GM23248 (cell line): ENCODE results near the gene TRIM62. TPM values are rescaled to one million over a fixed set of nuclear protein-coding genes. Genes with fewer than 3 reads are reported as not detected.
"Not testable (repeated sequence)": the region's sequence is repeated elsewhere in the genome, so short reads cannot be mapped to it uniquely, and the experiment has no call there.

Experiments used
- DNase-seq: peaks from one replicate; pipeline ENCODE4 v3.0.0-alpha.2; 2015
- H2AFZ ChIP-seq: fragments of 200-600 bp; sonication (generic); 2 replicates; pipeline ENCODE4 v1.6.1; 2016; ENCODE audit warnings: antibody characterized with exemption
- H3F3A ChIP-seq: fragments of 200-600 bp; sonication (generic); 2 replicates; pipeline ENCODE4 v1.6.1; 2016; ENCODE audit warnings: mild to moderate bottlenecking, antibody characterized with exemption, mixed run types; ENCODE audit not compliant: insufficient read depth
- H3K27ac ChIP-seq: fragments of 200-600 bp; sonication (generic); 2 replicates; pipeline ENCODE4 v1.5.1; 2016; ENCODE audit warnings: mild to moderate bottlenecking
- H3K27me3 ChIP-seq: fragments of 200-600 bp; sonication (generic); replicated peaks from 2 replicates; pipeline ENCODE4 v1.6.1; 2016; ENCODE audit warnings: mild to moderate bottlenecking; ENCODE audit not compliant: insufficient read depth
- H3K36me3 ChIP-seq: fragments of 200-600 bp; sonication (generic); 2 replicates; pipeline ENCODE4 v1.6.1; 2016; ENCODE audit warnings: low read depth, mild to moderate bottlenecking
- H3K4me1 ChIP-seq: fragments of 200-600 bp; sonication (generic); 2 replicates; pipeline ENCODE4 v1.6.1; 2016; ENCODE audit warnings: mild to moderate bottlenecking; ENCODE audit not compliant: insufficient read depth
- H3K4me2 ChIP-seq: fragments of 200-600 bp; sonication (generic); one replicate; pipeline ENCODE4 v1.6.1; 2016; ENCODE audit warnings: mild to moderate bottlenecking; ENCODE audit not compliant: unreplicated experiment
- H3K4me3 ChIP-seq: fragments of 200-600 bp; sonication (generic); 2 replicates; pipeline ENCODE4 v1.5.1; 2016; ENCODE audit warnings: mild to moderate bottlenecking
- H3K79me2 ChIP-seq: fragments of 200-600 bp; sonication (generic); 2 replicates; pipeline ENCODE4 v1.6.1; 2016; ENCODE audit warnings: mild to moderate bottlenecking; ENCODE audit not compliant: insufficient read depth
- H3K9ac ChIP-seq: fragments of 200-600 bp; sonication (generic); 2 replicates; pipeline ENCODE4 v1.6.1; 2016; ENCODE audit warnings: mild to moderate bottlenecking
- H3K9me2 ChIP-seq: fragments of 200-600 bp; sonication (generic); 2 replicates; pipeline ENCODE4 v1.6.1; 2016; ENCODE audit warnings: mixed run types, mild to moderate bottlenecking, moderate library complexity; ENCODE audit not compliant: insufficient read depth
- H3K9me3 ChIP-seq: fragments of 200-600 bp; sonication (generic); one replicate; pipeline ENCODE4 v1.6.1; 2017; ENCODE audit warnings: low read depth
- H4K20me1 ChIP-seq: fragments of 200-600 bp; sonication (generic); 2 replicates; pipeline ENCODE4 v1.6.0; 2016; ENCODE audit not compliant: insufficient read depth
- EZH2 ChIP-seq: fragments of 200-600 bp; sonication (generic); IDR thresholded peaks from 2 replicates; pipeline ENCODE4 v1.6.1; 2018; ENCODE audit warnings: antibody characterized with exemption, mild to moderate bottlenecking; ENCODE audit not compliant: insufficient read depth, poor library complexity, severe bottlenecking
- EZH2phosphoT487 ChIP-seq: fragments of 200-600 bp; sonication (generic); IDR thresholded peaks from 2 replicates; pipeline ENCODE4 v1.6.1; 2018; ENCODE audit warnings: antibody characterized with exemption, moderate library complexity, mild to moderate bottlenecking, low read depth; ENCODE audit not compliant: insufficient read depth
- WGBS, 2 experiments: methylation state at CpG; one replicate each; pipeline ENCODE4 v1.1.6; 2015 to 2017; ENCODE audit warnings: low lambda C conversion rate in 2 of 2, low coverage in 1 of 2; ENCODE audit errors: missing lambda C conversion rate in 2 of 2; 5-methylcytosine and 5-hydroxymethylcytosine counted together
- in situ Hi-C: fragments of 300-500 bp; cut with MboI; formaldehyde crosslinking; loops from 2 replicates; pipeline ENCODE4 v1.15.0; 2020
- polyA plus RNA-seq: library from polyadenylated mRNA; unstranded; fragments of >200 nt; fragmentation: Nextera tagmentation; extraction: Ambion mirVana; gene quantifications from 2 replicates; pipeline ENCODE4 v1.2.1, GENCODE V29; 2016
- total RNA-seq: library from RNA; depleted of rRNA; stranded (reverse); fragments of >200 nt; shearing (Covaris generic); gene quantifications from 2 replicates; pipeline ENCODE4 v1.2.3, GENCODE V29; 2014

The TRIM62 gene
- total and polyA plus RNA-seq, 2 experiments from 2014 or later, result 2.0 to 2.6 TPM

DNA sequence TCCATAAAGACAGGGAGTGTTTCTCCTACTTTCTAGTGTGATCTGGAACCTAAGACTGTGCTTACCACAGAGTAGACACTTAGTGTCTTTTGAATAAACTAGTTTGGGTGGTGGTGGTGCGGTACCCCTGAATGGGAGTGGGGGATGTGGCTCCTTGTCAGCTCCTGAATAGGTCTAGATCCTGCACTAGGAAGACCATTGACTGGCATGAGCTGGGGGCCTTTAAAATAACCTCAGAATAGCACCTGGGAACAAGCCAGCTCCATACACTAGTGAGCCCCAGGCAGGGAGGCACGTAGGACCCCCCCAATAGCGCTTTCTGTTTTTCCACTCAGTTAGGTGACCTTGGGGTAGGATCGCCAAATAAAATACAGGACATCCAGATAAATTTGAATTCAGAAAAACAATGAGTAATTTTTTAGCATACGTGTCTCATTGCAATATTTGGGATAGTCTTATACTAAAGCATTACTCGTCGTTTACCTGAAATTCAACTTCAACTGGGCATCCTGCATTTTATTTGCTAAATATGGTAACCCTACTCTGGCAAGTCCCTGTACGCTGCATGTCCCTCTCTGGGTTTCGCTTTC lies 55.3 kb downstream of the TRIM62 start:
- 18% methylated on average over 9 of the region's 9 CpGs for WGBS, 2 experiments
- Histone ChIP-seq H3K79me2 (peaks cover 14% of the 10 kb centered on the region; the same call in 1 of the 2 replicates), H3K9me3 (no peaks in the 10 kb centered on the region), H3K9ac (peak overlapping the region; percentile 97), H2AFZ (peak overlapping the region; percentile 97), H3K4me3 (peak overlapping the region; percentile 99), H3K36me3 (no peaks in the 10 kb centered on the region), H3K27me3 (no peaks in the 10 kb centered on the region), H3K4me1 (peaks cover 6% of the 10 kb centered on the region), H3K4me2 (peak overlapping the region; percentile 86), H3K9me2 (no peaks in the 10 kb centered on the region), H3K27ac (peak overlapping the region; percentile 86), H3F3A (peaks cover 10% of the 10 kb centered on the region), H4K20me1 (no peaks in the 10 kb centered on the region)
- in situ Hi-C loops, result no loop called here
- peak; percentile 8 for DNase-seq
- no peak for TF ChIP-seq EZH2phosphoT487
- no peak for TF ChIP-seq EZH2

GRCh38 chr1:33124647-33125046 lies 57.2 kb downstream of the TRIM62 start:
- DNase-seq, H4K20me1 ChIP-seq, H3K27me3 ChIP-seq, H3K9ac ChIP-seq, H3K27ac ChIP-seq, H3K4me3 ChIP-seq, H3K4me2 ChIP-seq, H2AFZ ChIP-seq, in situ Hi-C loops, H3K36me3 ChIP-seq, H3F3A ChIP-seq, H3K9me2 ChIP-seq, H3K4me1 ChIP-seq, H3K9me3 ChIP-seq: not testable (repeated sequence)
- peaks cover 14% of the 10 kb centered on the region; the same call in 1 of the 2 replicates for H3K79me2 ChIP-seq
- 97 to 99% methylated on average over 4 of the region's 4 CpGs for WGBS, 2 experiments

DNA sequence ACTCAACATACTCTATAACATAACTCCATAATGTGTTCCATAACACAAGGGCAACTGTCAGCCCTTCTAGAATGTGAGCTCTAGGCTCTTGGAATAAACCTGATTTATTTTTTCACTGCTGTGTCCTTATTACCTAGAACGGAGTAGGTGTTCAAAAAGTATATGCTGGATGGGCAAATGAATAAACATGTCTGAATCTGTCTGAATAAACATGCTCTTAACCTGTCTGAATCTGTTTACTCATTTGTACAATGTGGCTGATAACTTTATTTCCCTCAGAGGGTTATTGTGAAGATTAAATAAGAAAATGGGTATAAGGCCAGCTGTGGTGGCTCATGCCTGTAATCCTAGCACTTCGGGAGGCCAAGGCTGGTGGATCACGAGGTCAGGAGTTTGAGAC lies 58.6 kb downstream of the TRIM62 start:
- no peak for DNase-seq
- H3K9ac ChIP-seq, result no peak overlapping the region
- H3K79me2 ChIP-seq, result peaks cover 14% of the 10 kb centered on the region; the same call in 1 of the 2 replicates
- in situ Hi-C loops, result no loop called here
- H3K27ac ChIP-seq, result no peak overlapping the region
- peaks cover 10% of the 10 kb centered on the region for H3F3A ChIP-seq
- H3K9me2 ChIP-seq, result no peaks in the 10 kb centered on the region
- H3K9me3 ChIP-seq, result no peaks in the 10 kb centered on the region
- no peaks in the 10 kb centered on the region for H3K27me3 ChIP-seq
- H3K4me3 ChIP-seq, result no peak overlapping the region
- peaks cover 6% of the 10 kb centered on the region for H3K4me1 ChIP-seq
- no peak overlapping the region for H2AFZ ChIP-seq
- 84 to 97% methylated on average over 3 of the region's 3 CpGs for WGBS, 2 experiments
- no peak overlapping the region for H3K4me2 ChIP-seq
- no peaks in the 10 kb centered on the region for H4K20me1 ChIP-seq
- H3K36me3 ChIP-seq, result no peaks in the 10 kb centered on the region
- TF ChIP-seq EZH2phosphoT487 (no peak), EZH2 (no peak)

GRCh38 chr1:33122483-33123178 lies 59.2 kb downstream of the TRIM62 start:
- Histone ChIP-seq H3K4me2 (no peak overlapping the region), H3K27me3 (no peaks in the 10 kb centered on the region), H3K27ac (no peak overlapping the region), H3K4me3 (no peak overlapping the region), H3K36me3 (no peaks in the 10 kb centered on the region), H3K9ac (no peak overlapping the region), H3F3A (peaks cover 10% of the 10 kb centered on the region), H3K9me3 (no peaks in the 10 kb centered on the region), H2AFZ (no peak overlapping the region), H3K9me2 (no peaks in the 10 kb centered on the region), H3K79me2 (peaks cover 14% of the 10 kb centered on the region; the same call in 1 of the 2 replicates), H4K20me1 (no peaks in the 10 kb centered on the region), H3K4me1 (peaks cover 6% of the 10 kb centered on the region)
- WGBS, 2 experiments, result 65 to 68% methylated on average over 7 of the region's 7 CpGs
- in situ Hi-C loops, result no loop called here
- DNase-seq, result no peak
- TF ChIP-seq EZH2phosphoT487 (no peak), EZH2 (no peak)
